GM12873 (cell line): ENCODE measurements around the gene TCF7.

Experiments
- CTCF ChIP-seq: IDR thresholded peaks from 2 replicates; pipeline ENCODE4 v1.5.1; 2012; ENCODE audit warnings: low read depth, mild to moderate bottlenecking, moderate library complexity, low read length, control low read depth; ENCODE audit not compliant: insufficient read depth; ENCODE audit errors: missing control alignments

The TCF7 gene

GRCh38 chr5:134175921-134176510, 61.5 kb downstream of the TCF7 start:
- TF ChIP-seq CTCF = no peak

DNA sequence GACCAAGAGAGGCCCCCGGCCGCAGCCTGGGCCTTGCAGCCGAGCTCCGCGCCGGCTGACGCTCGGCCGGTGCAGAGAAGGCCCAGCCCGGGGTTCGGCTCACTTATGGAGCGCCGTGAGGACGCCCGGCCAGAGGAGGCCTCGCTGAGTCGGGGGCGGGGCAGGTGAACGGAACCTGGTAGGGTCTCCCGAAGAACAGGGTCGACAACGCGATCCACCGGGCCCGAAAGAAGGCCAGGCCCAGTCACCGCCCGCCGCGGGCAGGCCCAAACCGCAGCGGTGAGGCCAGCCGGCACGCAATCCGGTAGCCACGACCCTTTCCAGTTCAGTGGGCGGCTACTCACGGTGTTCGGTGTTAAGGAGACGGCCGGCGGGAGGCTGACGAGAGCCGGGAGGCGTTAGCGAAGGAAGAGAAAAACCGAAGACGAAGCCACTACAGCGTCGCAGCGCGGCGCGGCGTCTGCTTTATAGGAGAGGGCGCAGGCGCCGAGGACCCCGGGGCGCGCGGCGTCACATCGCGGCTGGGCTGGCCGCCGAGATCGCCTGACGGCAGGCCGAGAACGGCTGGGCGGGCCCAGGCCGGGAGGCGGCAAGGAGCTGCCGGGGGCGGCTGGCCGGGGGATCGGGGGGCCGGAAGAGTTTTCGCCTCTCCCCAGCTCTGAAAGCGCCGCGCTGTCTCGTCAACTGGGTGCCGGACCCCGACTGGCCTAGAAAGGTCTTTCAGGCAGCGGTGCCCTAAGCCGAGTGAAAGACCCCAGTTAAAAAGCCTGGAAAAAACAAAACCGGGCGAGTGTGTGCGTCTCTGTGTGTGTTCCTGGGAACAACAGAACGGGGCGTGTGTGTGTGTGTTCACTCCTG, 62.3 kb downstream of the TCF7 start, which contains the start of gene SKP1:
SKP1 (minus strand) TSS at position 440 of the 858 bp plus-strand sequence. CDS start 2,928 bp downstream, outside the sequence.
- TF ChIP-seq CTCF = no peak

- TF ChIP-seq CTCF = no peak
Observed at GRCh38 chr5:134177369-134178095, 63.1 kb downstream of the TCF7 start.

DNA sequence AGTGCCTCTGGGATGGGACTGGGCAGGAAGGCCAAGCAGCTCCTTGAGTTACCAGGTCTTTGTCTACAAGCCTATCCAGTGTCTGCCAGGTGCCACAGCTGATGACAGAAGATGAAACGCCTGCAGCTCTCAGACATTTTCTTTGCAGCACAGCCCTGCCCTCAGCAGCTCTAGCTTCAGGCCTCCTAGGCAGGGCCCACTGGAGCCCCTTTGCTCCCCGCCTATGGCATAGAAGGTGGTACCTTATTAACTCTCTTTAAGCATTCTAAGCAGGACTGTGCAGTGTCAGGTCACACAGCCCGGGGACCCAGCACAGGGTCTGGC, 63.6 kb downstream of the TCF7 start:
- TF ChIP-seq CTCF = no peak

- TF ChIP-seq CTCF = no peak
Observed at GRCh38 chr5:134183481-134183880, 69.0 kb downstream of the TCF7 start.

DNA sequence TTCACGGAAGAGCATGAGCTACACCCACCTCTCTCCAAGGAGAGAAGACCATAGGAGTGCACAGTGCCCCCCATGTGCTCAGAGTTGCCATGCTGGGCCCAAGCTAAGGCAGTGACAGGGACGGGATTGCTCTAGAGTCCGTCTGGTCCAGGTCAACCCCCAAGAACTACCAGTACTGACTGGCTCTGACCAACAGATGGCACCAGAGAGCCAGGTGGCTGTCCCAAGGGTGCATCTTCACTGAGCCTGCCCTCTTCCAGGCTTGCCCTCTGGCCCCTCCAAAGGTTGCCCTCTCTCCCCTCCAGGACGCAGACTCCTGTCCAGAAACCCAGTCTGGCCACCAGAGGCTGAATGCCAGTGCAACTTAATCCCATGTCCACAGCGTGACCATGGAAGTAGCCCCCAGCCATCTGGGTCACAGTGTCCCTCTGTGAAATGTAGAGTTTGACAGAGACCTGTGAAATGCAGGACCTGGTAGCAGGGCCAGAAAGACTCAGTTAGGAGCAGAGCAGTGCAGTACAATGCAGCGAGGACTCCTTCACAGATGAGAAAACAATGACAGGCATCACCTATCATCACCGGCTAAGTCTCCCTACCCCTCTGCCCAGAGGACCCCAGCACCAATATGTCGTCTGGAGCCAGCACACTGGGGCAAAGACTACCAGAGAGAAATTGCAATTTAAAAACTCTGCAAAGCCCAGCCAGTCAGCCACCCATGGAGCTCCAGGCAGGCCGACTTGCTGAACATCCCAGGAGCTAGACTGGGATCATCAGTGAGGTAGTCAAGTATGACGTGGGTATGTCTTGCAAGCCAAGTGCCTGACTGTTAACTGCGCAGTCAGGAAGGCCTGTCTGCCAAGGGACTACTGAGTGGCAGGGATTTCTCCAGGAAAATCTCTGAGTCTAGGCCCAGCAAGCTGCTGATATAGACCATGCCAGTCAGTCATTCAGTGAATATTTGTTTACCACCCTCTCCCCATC, 70.0 kb downstream of the TCF7 start:
- TF ChIP-seq CTCF = peak; percentile 100
